Transverse colon (tissue), 4 donors: ENCODE measurements around the gene ARF1.

ENCODE experiments used
- CTCF ChIP-seq, 5 experiments: fragments of 200-600 bp in 3 of 5; fragments of 450-650 bp in 2 of 5; sonication (generic) in 3 of 5; IDR thresholded peaks; 1 replicate in 2 of 5; 2 replicates in 3 of 5; pipeline ENCODE4 v1.5.1; 2016 to 2017; ENCODE audit warnings: antibody characterized with exemption in 5 of 5, inconsistent platforms in 3 of 5, mild to moderate bottlenecking in 2 of 5, moderate library complexity in 1 of 5
- EP300 ChIP-seq: sonication (generic); formaldehyde crosslinking; IDR thresholded peaks from one replicate; pipeline ENCODE4 v1.6.1; 2017; ENCODE audit warnings: antibody characterized with exemption, low read depth
- POLR2A ChIP-seq: fragments of 450-650 bp; IDR thresholded peaks from one replicate; pipeline ENCODE4 v1.6.1; 2016; ENCODE audit warnings: antibody characterized with exemption, mild to moderate bottlenecking, moderate library complexity
- POLR2AphosphoS5 ChIP-seq, 3 donors: sonication (generic); formaldehyde crosslinking; IDR thresholded peaks; one replicate each; pipeline ENCODE4 v1.6.1; 2016; ENCODE audit warnings: antibody characterized with exemption in 3 of 3

- no peak for TF ChIP-seq CTCF (IDR thresholded peaks at IDR 0.05)
- TF ChIP-seq POLR2A, result no peak
- no peak for TF ChIP-seq POLR2AphosphoS5 (IDR thresholded peaks at IDR 0.05)
- no peak for TF ChIP-seq EP300
These were observed 8.6 kb downstream of the ARF1 start for GRCh38 chr1:228091084-228091483.
